H1 (cell line): Measurements from ENCODE around the gene TRABD. TPM values are rescaled to one million over a fixed set of nuclear protein-coding genes. Genes with fewer than 3 reads are reported as not detected.

Experiments
- CTCF ChIA-PET: fragments of 300-600 bp; sonication (Branson Sonifier 250); formaldehyde crosslinking; loops from one replicate; lab custom pipeline; 2021; ENCODE audit not compliant: partially characterized antibody; lab: Charles Lee
- POLR2A ChIA-PET: fragments of 300-600 bp; sonication (Branson Sonifier 250); formaldehyde crosslinking; loops from one replicate; lab custom pipeline; 2021; ENCODE audit warnings: inconsistent platforms; ENCODE audit not compliant: partially characterized antibody; lab: Charles Lee
- DNase-seq, 2 experiments: peaks; one replicate each; pipeline versions ENCODE4 v3.0.0 to v3.0.0-alpha.2; 2010 to 2022; ENCODE audit warnings: low spot score in 2 of 2, low read depth in 1 of 2, mixed read lengths in 1 of 2
- FAIRE-seq: peaks from 2 replicates; lab custom pipeline; 2011; peaks lifted over from hg19 to GRCh38; lab: Jason Lieb, UNC
- H2AFZ ChIP-seq: 2 replicates; pipeline ENCODE4 v1.8.1; 2012; ENCODE audit warnings: low read length, inconsistent platforms
- H2AK5ac ChIP-seq: 2 replicates; pipeline ENCODE4 v1.6.1; 2013; ENCODE audit warnings: low read depth, low read length
- H2BK120ac ChIP-seq: replicated peaks from 2 replicates; pipeline ENCODE3; 2013; ENCODE audit warnings: low read depth, low read length, inconsistent platforms
- H2BK12ac ChIP-seq: 2 replicates; pipeline ENCODE4 v1.6.1; 2013; ENCODE audit warnings: low read depth, low read length
- H2BK15ac ChIP-seq: 2 replicates; pipeline ENCODE4 v1.6.1; 2013; ENCODE audit warnings: low read length
- H2BK20ac ChIP-seq: 2 replicates; pipeline ENCODE4 v1.6.1; 2013; ENCODE audit warnings: low read length
- H2BK5ac ChIP-seq: 2 replicates; pipeline ENCODE4 v1.6.1; 2013; ENCODE audit warnings: low read depth, low read length
- H3K14ac ChIP-seq: 2 replicates; pipeline ENCODE4 v1.6.1; 2013; ENCODE audit warnings: inconsistent platforms; ENCODE audit not compliant: insufficient read length
- H3K18ac ChIP-seq: 2 replicates; pipeline ENCODE4 v1.6.1; 2013; ENCODE audit warnings: low read length; ENCODE audit errors: extremely low read depth
- H3K23ac ChIP-seq: 2 replicates; pipeline ENCODE4 v1.6.1; 2013; ENCODE audit warnings: inconsistent platforms; ENCODE audit not compliant: insufficient read length
- H3K23me2 ChIP-seq: 2 replicates; pipeline ENCODE4 v1.6.1; 2013; ENCODE audit warnings: low read depth, low read length
- H3K27ac ChIP-seq: 2 replicates; pipeline ENCODE4 v1.6.1; 2011; ENCODE audit warnings: low read depth, low read length, inconsistent platforms
- H3K27me3 ChIP-seq, 4 experiments: replicated peaks in 1 of 4; 1 replicate in 1 of 4; 2 replicates in 3 of 4; pipeline versions ENCODE4 v1.6.1 to v1.8.1; 2011 to 2013; ENCODE audit warnings: low read length in 3 of 4, mild to moderate bottlenecking in 3 of 4, inconsistent platforms in 2 of 4, mixed read lengths in 2 of 4, moderate library complexity in 1 of 4; ENCODE audit not compliant: control insufficient read depth in 3 of 4, insufficient read depth in 3 of 4; ENCODE audit errors: extremely low read depth in 1 of 4
- H3K36me3 ChIP-seq, 4 experiments: 2 replicates each; pipeline versions ENCODE4 v1.6.1 to v1.8.1; 2011 to 2013; ENCODE audit warnings: mild to moderate bottlenecking in 4 of 4, low read length in 3 of 4, moderate library complexity in 2 of 4, control low read depth in 1 of 4, inconsistent platforms in 1 of 4; ENCODE audit not compliant: insufficient read depth in 4 of 4, control insufficient read depth in 2 of 4
- H3K4ac ChIP-seq: replicated peaks from 2 replicates; pipeline ENCODE3; 2013; ENCODE audit warnings: low read length, low read depth, mixed read lengths, inconsistent platforms; ENCODE audit not compliant: insufficient read length
- H3K4me1 ChIP-seq, 4 experiments: replicated peaks in 1 of 4; 1 replicate in 1 of 4; 2 replicates in 3 of 4; pipeline versions ENCODE4 v1.6.1 to v1.8.1; 2011 to 2013; ENCODE audit warnings: low read length in 3 of 4, inconsistent platforms in 2 of 4, mixed read lengths in 1 of 4; ENCODE audit not compliant: insufficient read depth in 4 of 4, control insufficient read depth in 3 of 4
- H3K4me2 ChIP-seq, 2 experiments: 2 replicates each; pipeline versions ENCODE4 v1.6.1 to v1.8.1; 2011 to 2013; ENCODE audit warnings: low read depth in 2 of 2, low read length in 2 of 2, control low read depth in 1 of 2, inconsistent platforms in 1 of 2, mild to moderate bottlenecking in 1 of 2; ENCODE audit not compliant: insufficient read depth in 1 of 2
- H3K4me3 ChIP-seq, 4 experiments: fragments of 200-600, 300-600 bp in 1 of 4; sonication (generic), shearing (Covaris generic), sonication (Bioruptor Twin) in 1 of 4; 2 replicates each; pipeline versions ENCODE4 v1.5.1 to v1.8.1; 2011 to 2016; ENCODE audit warnings: low read length in 4 of 4, low read depth in 3 of 4, control low read depth in 2 of 4, inconsistent platforms in 2 of 4, mild to moderate bottlenecking in 2 of 4, mixed read lengths in 1 of 4, moderate library complexity in 1 of 4; ENCODE audit not compliant: insufficient read depth in 2 of 4; ENCODE audit errors: extremely low read depth in 1 of 4
- H3K56ac ChIP-seq: replicated peaks from 2 replicates; pipeline ENCODE3; 2013; ENCODE audit warnings: low read depth, mild to moderate bottlenecking, mixed read lengths, low read length, inconsistent platforms; ENCODE audit not compliant: insufficient read length
- H3K79me1 ChIP-seq: 2 replicates; pipeline ENCODE4 v1.6.1; 2013; ENCODE audit warnings: low read depth, low read length, control low read depth
- H3K79me2 ChIP-seq, 2 experiments: 2 replicates each; pipeline versions ENCODE4 v1.6.1 to v1.8.1; 2012 to 2013; ENCODE audit warnings: low read length in 2 of 2, mild to moderate bottlenecking in 2 of 2, inconsistent platforms in 1 of 2; ENCODE audit not compliant: insufficient read depth in 2 of 2, control insufficient read depth in 1 of 2
- H3K9ac ChIP-seq, 4 experiments: replicated peaks in 1 of 4; 1 replicate in 1 of 4; 2 replicates in 3 of 4; pipeline versions ENCODE4 v1.6.1 to v1.8.1; 2011 to 2013; ENCODE audit warnings: low read depth in 3 of 4, low read length in 3 of 4, control low read depth in 2 of 4, mild to moderate bottlenecking in 2 of 4, moderate library complexity in 2 of 4, inconsistent platforms in 1 of 4; ENCODE audit errors: extremely low read depth in 1 of 4
- H3K9me3 ChIP-seq, 2 experiments: 2 replicates each; pipeline versions ENCODE4 v1.6.1 to v1.8.1; 2012 to 2013; ENCODE audit warnings: mild to moderate bottlenecking in 2 of 2, moderate library complexity in 2 of 2, control low read depth in 1 of 2, inconsistent platforms in 1 of 2, low read depth in 1 of 2, low read length in 1 of 2, mixed read lengths in 1 of 2; ENCODE audit not compliant: insufficient read depth in 2 of 2
- H4K20me1 ChIP-seq, 2 experiments: replicated peaks in 1 of 2; 2 replicates each; pipeline versions ENCODE3 to v1.8.1; 2011 to 2013; ENCODE audit warnings: inconsistent platforms in 2 of 2, low read length in 2 of 2, mild to moderate bottlenecking in 1 of 2; ENCODE audit not compliant: insufficient read depth in 2 of 2, control insufficient read depth in 1 of 2
- H4K5ac ChIP-seq: 2 replicates; pipeline ENCODE4 v1.6.1; 2013; ENCODE audit warnings: low read length, low read depth, mixed read lengths, inconsistent platforms; ENCODE audit not compliant: insufficient read length
- H4K8ac ChIP-seq: 2 replicates; pipeline ENCODE4 v1.8.0; 2013; ENCODE audit warnings: mild to moderate bottlenecking, moderate library complexity, low read length, inconsistent platforms; ENCODE audit not compliant: insufficient read depth; ENCODE audit errors: extremely low read depth
- H4K91ac ChIP-seq: replicated peaks from 2 replicates; pipeline ENCODE3; 2013; ENCODE audit warnings: low read length, mixed read lengths, inconsistent platforms; ENCODE audit not compliant: insufficient read length
- POLR2AphosphoS5 ChIP-seq: IDR thresholded peaks from 2 replicates; pipeline ENCODE4 v1.6.1; 2011; ENCODE audit warnings: low read depth, low read length
- TAF7 ChIP-seq: optimal IDR thresholded peaks from 2 replicates; pipeline ENCODE3; 2011; ENCODE audit warnings: low read depth, mild to moderate bottlenecking, inconsistent platforms, low read length, moderate library complexity, borderline replicate concordance
- WGBS, 2 experiments: shearing (Covaris generic) in 1 of 2; methylation state at CpG; one replicate each; pipeline versions ENCODE4 v1.1.6 to v1.1.7; 2013 to 2015; ENCODE audit warnings: low lambda C conversion rate in 2 of 2, mixed read lengths in 2 of 2, inconsistent platforms in 1 of 2, low coverage in 1 of 2, missing lambda C conversion rate in 1 of 2; ENCODE audit not compliant: insufficient replicate concordance in 2 of 2, insufficient coverage in 1 of 2, insufficient read length in 1 of 2; ENCODE audit errors: extremely low coverage in 1 of 2, missing lambda C conversion rate in 1 of 2; 5-methylcytosine and 5-hydroxymethylcytosine counted together
- polyA plus RNA-seq, 7 experiments: library from polyadenylated mRNA; depleted of rRNA in 3 of 7; stranded (reverse) in 5 of 7; unstranded in 2 of 7; fragments of >200 nt in 5 of 7; fragments of 200-250 nt in 2 of 7; gene quantifications; 1 replicate in 5 of 7; 2 replicates in 1 of 7; 4 replicates in 1 of 7; pipeline versions ENCODE4 v1.2.1 to v1.2.3, GENCODE V29; 2011 to 2013; ENCODE audit warnings: missing spikeins in 2 of 7, mixed read lengths in 2 of 7
- total RNA-seq: library from RNA; stranded (reverse); fragmentation: NEBNext Ultra II Directional; extraction: Animal tissue kit (Norgen Biotek cat#: 25700); gene quantifications from 2 replicates; pipeline ENCODE4 v1.2.1, GENCODE V29; 2021

Gene TRABD
- total and polyA plus RNA-seq, 2 of the 8 experiments (the other 6 are each of a cell fraction or from before 2014, with no cell fraction given), result 44.2 to 57.5 TPM

DNA sequence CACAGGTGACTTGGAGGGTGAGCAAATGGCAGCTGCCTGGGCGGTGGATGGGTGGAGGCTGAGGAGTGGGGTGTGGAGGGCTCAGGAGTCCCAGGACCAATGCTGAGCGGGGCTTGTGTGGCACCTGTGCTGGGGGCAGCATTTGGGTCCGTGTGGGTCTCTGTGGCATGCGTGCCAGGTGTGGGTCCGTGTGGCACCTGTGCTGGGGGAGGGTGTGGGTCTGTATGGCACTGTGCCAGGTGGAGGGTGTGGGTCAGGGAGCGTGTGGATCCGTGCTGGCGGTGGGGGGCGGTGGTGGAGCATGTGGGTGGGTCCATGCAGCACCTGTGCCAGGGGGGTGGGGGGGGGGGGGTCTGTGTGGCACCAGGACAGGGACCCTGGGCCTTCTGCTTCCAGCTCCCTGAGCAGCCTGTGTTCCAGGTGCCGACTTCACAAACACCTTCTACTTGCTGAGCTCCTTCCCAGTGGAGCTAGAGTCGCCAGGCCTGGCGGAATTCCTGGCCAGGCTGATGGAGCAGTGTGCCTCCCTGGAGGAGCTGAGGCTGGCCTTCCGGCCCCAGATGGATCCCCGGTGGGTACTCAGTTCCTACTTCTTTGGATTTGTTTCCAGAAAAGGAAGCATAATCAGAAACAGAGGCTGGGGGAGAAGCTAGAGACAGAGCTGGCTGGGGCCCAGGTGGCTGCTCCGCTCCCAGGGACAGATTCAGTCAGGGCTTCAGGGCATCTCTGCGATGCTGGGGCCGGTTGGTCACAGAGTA lies 29.8 kb downstream of the TRABD start:
- Histone ChIP-seq H3K4me3 (no peak overlapping the region), H2BK5ac (no peak overlapping the region), H2BK120ac (no peak overlapping the region), H3K4me1 (peaks cover 0 to 11% (median 2%) of the 10 kb centered on the region in 4 experiments; a peak in 3 of 7 replicates), H3K4me2 (no peak overlapping the region), H4K5ac (no peak overlapping the region), H3K79me2 (peaks cover 0 to 11% of the 10 kb centered on the region in 2 experiments; a peak in 1 of 4 replicates), H3K23ac (no peak overlapping the region), H2BK20ac (no peak overlapping the region), H3K14ac (no peak overlapping the region), H3K56ac (no peak overlapping the region), H4K91ac (no peak overlapping the region), H3K9ac (no peak overlapping the region), H4K8ac (no peak overlapping the region), H3K18ac (no peak overlapping the region), H4K20me1 (peaks cover 9 to 28% of the 10 kb centered on the region in 2 experiments), H3K4ac (no peak overlapping the region), H2BK12ac (no peak overlapping the region), H3K36me3 (peaks cover 8 to 50% (median 36%) of the 10 kb centered on the region in 4 experiments), H3K27me3 (no peaks in the 10 kb centered on the region), H2BK15ac (no peak overlapping the region), H3K27ac (no peak overlapping the region), H3K23me2 (no peaks in the 10 kb centered on the region), H2AK5ac (no peak overlapping the region), H3K79me1 (peaks cover 3% of the 10 kb centered on the region; the same call in 1 of the 2 replicates), H3K9me3 (no peaks in the 10 kb centered on the region; a peak in 1 of 4 replicates), H2AFZ (no peak overlapping the region)
- DNase-seq, result no peak
- no peak for FAIRE-seq
- TF ChIP-seq TAF7 (no peak), POLR2AphosphoS5 (0 out of 2 replicates have a peak, but pooled peaks have one; percentile 22)
- 92% methylated on average over 13 of the region's 17 CpGs; no CpG with 5 or more reads in 1 of the 2 experiments for WGBS, 2 experiments
- POLR2A ChIA-PET, result interaction anchor here (0.6 to 2.8 kb wide), 4 partner anchors 9 to 125 kb away, joined by 3 to 10 read pairs (median 5); no protein-coding TSS in a partner anchor
- CTCF ChIA-PET, result interaction anchor here (1.0 to 2.0 kb wide), 4 partner anchors 17 to 73 kb away, joined by 3 to 12 read pairs (median 6); no protein-coding TSS in a partner anchor
